Prostate gland (tissue), 2 donors: ENCODE results near the gene ATP6V1E1.

Experiments used
- CTCF ChIP-seq, 4 experiments: fragments of 200-600 bp in 2 of 4; fragments of 450-650 bp in 2 of 4; sonication (generic) in 2 of 4; IDR thresholded peaks; 1 replicate in 3 of 4; 2 replicates in 1 of 4; pipeline ENCODE4 v1.5.1; 2016 to 2019; ENCODE audit warnings: antibody characterized with exemption in 4 of 4, mild to moderate bottlenecking in 2 of 4, moderate library complexity in 2 of 4
- POLR2A ChIP-seq: fragments of 450-650 bp; IDR thresholded peaks from one replicate; pipeline ENCODE4 v1.6.1; 2016; ENCODE audit warnings: antibody characterized with exemption, mild to moderate bottlenecking

- TF ChIP-seq POLR2A (no peak), CTCF (IDR thresholded peaks at IDR 0.05) (no peak)
Observed at GRCh38 chr22:17601031-17601430, 27.5 kb downstream of the ATP6V1E1 start.
